Panc1 (cell line): ENCODE measurements around the gene PDZD8. TPM values are rescaled to one million over a fixed set of nuclear protein-coding genes. Genes with fewer than 3 reads are reported as not detected.

Experiments
- ATAC-seq: fragments of 200-7000 bp; cut with Tn5 transposase; 2 replicates; pipeline ENCODE4 v1.9.1; 2020; ENCODE audit warnings: mild to moderate bottlenecking, moderate library complexity
- BruUV-seq: library from RNA; stranded (reverse); fragments of 400-500 nt; replicated peaks from 2 replicates; lab custom pipeline; 2021; lab: Mats Ljungman, UMichigan
- CTCF ChIA-PET: fragments of 300-600 bp; sonication (Branson Sonifier 250); formaldehyde crosslinking; loops from one replicate; lab custom pipeline; 2022; ENCODE audit warnings: antibody characterized with exemption; lab: Charles Lee
- POLR2A ChIA-PET: fragments of 300-600 bp; sonication (Branson Sonifier 250); formaldehyde crosslinking; loops from one replicate; lab custom pipeline; 2022; ENCODE audit warnings: antibody characterized with exemption; lab: Charles Lee
- DNase-seq: peaks from one replicate; pipeline ENCODE4 v3.0.0-alpha.2; 2010; ENCODE audit warnings: low read depth, low spot score
- H3K27ac ChIP-seq: 2 replicates; pipeline ENCODE4 v1.5.1; 2011; ENCODE audit warnings: mild to moderate bottlenecking, low read length, inconsistent platforms
- H3K27me3 ChIP-seq: fragments of 200-500 bp; sonication (Bioruptor generic); 2 replicates; pipeline ENCODE4 v1.6.0; 2014; ENCODE audit warnings: low read length, inconsistent platforms; ENCODE audit not compliant: control insufficient read depth, insufficient read depth
- H3K36me3 ChIP-seq: fragments of 200-500 bp; sonication (Bioruptor generic); 2 replicates; pipeline ENCODE4 v1.5.1; 2014; ENCODE audit warnings: inconsistent platforms, mild to moderate bottlenecking, low read length, moderate library complexity; ENCODE audit not compliant: control insufficient read depth, insufficient read depth
- H3K4me1 ChIP-seq: 2 replicates; pipeline ENCODE4 v1.5.1; 2011; ENCODE audit warnings: inconsistent platforms, mild to moderate bottlenecking, low read length, moderate library complexity; ENCODE audit not compliant: control insufficient read depth, insufficient read depth
- H3K4me3 ChIP-seq, 2 experiments: 2 replicates each; pipeline ENCODE4 v1.5.1; 2011 to 2012; ENCODE audit warnings: low read depth in 2 of 2, low read length in 2 of 2, mild to moderate bottlenecking in 2 of 2, inconsistent platforms in 1 of 2, moderate library complexity in 1 of 2
- H3K9me3 ChIP-seq: fragments of 200-500 bp; sonication (Bioruptor generic); 2 replicates; pipeline ENCODE4 v1.5.1; 2014; ENCODE audit warnings: low read depth, mild to moderate bottlenecking, inconsistent platforms, low read length, moderate library complexity; ENCODE audit not compliant: control insufficient read depth, insufficient read depth
- POLR2AphosphoS5 ChIP-seq: IDR thresholded peaks from 2 replicates; pipeline ENCODE4 v1.6.1; 2012; ENCODE audit warnings: mild to moderate bottlenecking, low read depth, low read length, moderate library complexity
- SIN3A ChIP-seq: IDR thresholded peaks from 2 replicates; pipeline ENCODE4 v1.6.1; 2012; ENCODE audit warnings: low read depth, mild to moderate bottlenecking, low read length, moderate library complexity, borderline replicate concordance; ENCODE audit not compliant: insufficient read depth
- TCF7L2 ChIP-seq: IDR thresholded peaks from 2 replicates; pipeline ENCODE4 v1.6.1; 2011; ENCODE audit warnings: mild to moderate bottlenecking, low read depth, low read length, inconsistent platforms
- in situ Hi-C: cut with HindIII; loops from 2 replicates; pipeline ENCODE4 v1.10.0; 2016; ENCODE audit warnings: low sequenced_read_pairs, low pct_unique_long_range_greater_than_20kb
- intact Hi-C: fragments of 100-400 bp; cut with micrococcal nuclease; formaldehyde crosslinking; loops from one replicate; pipeline ENCODE4 v1.10.0; 2022; ENCODE audit not compliant: unreplicated experiment
- total RNA-seq: library from RNA; stranded (reverse); gene quantifications from one replicate; pipeline ENCODE4 v1.2.1, GENCODE V29; 2021; ENCODE audit not compliant: unreplicated experiment
- TF ChIP-seq, protein P1 (sequence below): fragments of 450-650 bp; IDR thresholded peaks from 2 replicates; pipeline ENCODE4 v1.5.1; 2017; ENCODE audit warnings: mild to moderate bottlenecking
- TF ChIP-seq, protein P2 (sequence below), 2 experiments: IDR thresholded peaks; 2 replicates each; pipeline ENCODE4 v1.6.1; 2011 to 2012; ENCODE audit warnings: low read depth in 2 of 2, control low read depth in 1 of 2, low read length in 1 of 2, mild to moderate bottlenecking in 1 of 2, moderate library complexity in 1 of 2; ENCODE audit not compliant: insufficient read depth in 1 of 2

The PDZD8 gene
- total RNA-seq, 1 experiment from 2014 or later = 44.7 TPM

DNA sequence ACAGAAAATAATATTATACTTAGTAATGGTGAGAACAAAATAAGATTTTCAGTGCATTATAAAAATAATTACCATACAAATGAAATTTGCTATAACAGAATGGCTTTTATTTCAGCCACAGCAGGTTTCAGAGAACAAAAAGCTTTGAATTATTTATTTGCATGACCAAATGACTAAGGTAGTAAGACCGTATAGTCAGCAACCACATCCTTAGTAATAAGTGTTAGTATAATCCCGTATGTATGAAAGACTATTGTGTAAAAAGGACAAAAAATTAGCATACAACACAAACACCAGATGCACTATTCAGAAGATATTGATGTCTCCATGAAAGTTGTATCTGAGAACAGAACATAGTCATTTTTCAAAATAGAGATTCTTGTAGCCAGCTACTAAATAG lies 12.2 kb downstream of the PDZD8 start:
- no TSS peak for BruUV-seq
- peaks cover 42% of the 10 kb centered on the region for H3K4me1 ChIP-seq
- H3K36me3 ChIP-seq = no peaks in the 10 kb centered on the region
- H3K9me3 ChIP-seq = no peaks in the 10 kb centered on the region
- ChIA-PET CTCF (no interaction called here), POLR2A (no interaction called here)
- ATAC-seq (peak; percentile 73; the same call in 1 of the 2 replicates), DNase-seq (peak; percentile 47)
- in situ Hi-C loops (no loop called here), intact Hi-C loops (no loop called here)
- H3K4me3 ChIP-seq = no peak overlapping the region
- no peaks in the 10 kb centered on the region for H3K27me3 ChIP-seq
- H3K27ac ChIP-seq = no peak overlapping the region
- TF ChIP-seq, protein P1, sequence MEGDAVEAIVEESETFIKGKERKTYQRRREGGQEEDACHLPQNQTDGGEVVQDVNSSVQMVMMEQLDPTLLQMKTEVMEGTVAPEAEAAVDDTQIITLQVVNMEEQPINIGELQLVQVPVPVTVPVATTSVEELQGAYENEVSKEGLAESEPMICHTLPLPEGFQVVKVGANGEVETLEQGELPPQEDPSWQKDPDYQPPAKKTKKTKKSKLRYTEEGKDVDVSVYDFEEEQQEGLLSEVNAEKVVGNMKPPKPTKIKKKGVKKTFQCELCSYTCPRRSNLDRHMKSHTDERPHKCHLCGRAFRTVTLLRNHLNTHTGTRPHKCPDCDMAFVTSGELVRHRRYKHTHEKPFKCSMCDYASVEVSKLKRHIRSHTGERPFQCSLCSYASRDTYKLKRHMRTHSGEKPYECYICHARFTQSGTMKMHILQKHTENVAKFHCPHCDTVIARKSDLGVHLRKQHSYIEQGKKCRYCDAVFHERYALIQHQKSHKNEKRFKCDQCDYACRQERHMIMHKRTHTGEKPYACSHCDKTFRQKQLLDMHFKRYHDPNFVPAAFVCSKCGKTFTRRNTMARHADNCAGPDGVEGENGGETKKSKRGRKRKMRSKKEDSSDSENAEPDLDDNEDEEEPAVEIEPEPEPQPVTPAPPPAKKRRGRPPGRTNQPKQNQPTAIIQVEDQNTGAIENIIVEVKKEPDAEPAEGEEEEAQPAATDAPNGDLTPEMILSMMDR = no peak
- TF ChIP-seq TCF7L2 = no peak
- no peak for TF ChIP-seq POLR2AphosphoS5
- TF ChIP-seq, protein P2, sequence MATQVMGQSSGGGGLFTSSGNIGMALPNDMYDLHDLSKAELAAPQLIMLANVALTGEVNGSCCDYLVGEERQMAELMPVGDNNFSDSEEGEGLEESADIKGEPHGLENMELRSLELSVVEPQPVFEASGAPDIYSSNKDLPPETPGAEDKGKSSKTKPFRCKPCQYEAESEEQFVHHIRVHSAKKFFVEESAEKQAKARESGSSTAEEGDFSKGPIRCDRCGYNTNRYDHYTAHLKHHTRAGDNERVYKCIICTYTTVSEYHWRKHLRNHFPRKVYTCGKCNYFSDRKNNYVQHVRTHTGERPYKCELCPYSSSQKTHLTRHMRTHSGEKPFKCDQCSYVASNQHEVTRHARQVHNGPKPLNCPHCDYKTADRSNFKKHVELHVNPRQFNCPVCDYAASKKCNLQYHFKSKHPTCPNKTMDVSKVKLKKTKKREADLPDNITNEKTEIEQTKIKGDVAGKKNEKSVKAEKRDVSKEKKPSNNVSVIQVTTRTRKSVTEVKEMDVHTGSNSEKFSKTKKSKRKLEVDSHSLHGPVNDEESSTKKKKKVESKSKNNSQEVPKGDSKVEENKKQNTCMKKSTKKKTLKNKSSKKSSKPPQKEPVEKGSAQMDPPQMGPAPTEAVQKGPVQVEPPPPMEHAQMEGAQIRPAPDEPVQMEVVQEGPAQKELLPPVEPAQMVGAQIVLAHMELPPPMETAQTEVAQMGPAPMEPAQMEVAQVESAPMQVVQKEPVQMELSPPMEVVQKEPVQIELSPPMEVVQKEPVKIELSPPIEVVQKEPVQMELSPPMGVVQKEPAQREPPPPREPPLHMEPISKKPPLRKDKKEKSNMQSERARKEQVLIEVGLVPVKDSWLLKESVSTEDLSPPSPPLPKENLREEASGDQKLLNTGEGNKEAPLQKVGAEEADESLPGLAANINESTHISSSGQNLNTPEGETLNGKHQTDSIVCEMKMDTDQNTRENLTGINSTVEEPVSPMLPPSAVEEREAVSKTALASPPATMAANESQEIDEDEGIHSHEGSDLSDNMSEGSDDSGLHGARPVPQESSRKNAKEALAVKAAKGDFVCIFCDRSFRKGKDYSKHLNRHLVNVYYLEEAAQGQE (IDR thresholded peaks at IDR 0.05; ENCODE audit: insufficient read depth in 1 of 2, low read depth in 2 of 2, low read length in 1 of 2) = no peak
- TF ChIP-seq SIN3A = no peak

DNA sequence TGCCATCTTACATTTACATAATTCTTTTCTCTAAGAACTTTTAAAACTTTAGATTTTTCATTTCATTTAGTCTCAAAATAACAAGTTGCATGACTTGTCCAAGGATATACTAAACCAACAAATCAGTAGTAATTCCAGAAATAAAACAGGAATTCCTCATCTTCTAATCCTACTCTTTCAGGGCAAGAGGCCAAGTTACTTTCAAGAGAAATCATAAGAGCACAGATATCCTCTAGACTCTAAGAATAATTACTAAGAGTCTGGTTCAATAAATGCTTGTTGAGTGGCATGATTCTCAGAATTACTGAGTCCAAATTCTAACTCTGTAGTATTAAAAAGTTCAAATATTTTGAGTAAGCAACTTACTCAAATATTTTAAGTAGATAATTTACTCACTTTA lies 12.9 kb downstream of the PDZD8 start:
- no peaks in the 10 kb centered on the region for H3K27me3 ChIP-seq
- TF ChIP-seq, protein P2 (IDR thresholded peaks at IDR 0.05; ENCODE audit: insufficient read depth in 1 of 2, low read depth in 2 of 2, low read length in 1 of 2) = no peak
- TF ChIP-seq TCF7L2 (no peak), SIN3A (no peak), POLR2AphosphoS5 (no peak)
- TF ChIP-seq, protein P1 = no peak
- peaks cover 37% of the 10 kb centered on the region for H3K4me1 ChIP-seq
- DNase-seq (no peak), ATAC-seq (no peak)
- no peak overlapping the region for H3K27ac ChIP-seq
- CTCF ChIA-PET = no interaction called here
- no TSS peak for BruUV-seq
- in situ Hi-C loops (no loop called here), intact Hi-C loops (no loop called here)
- no peaks in the 10 kb centered on the region for H3K36me3 ChIP-seq
- POLR2A ChIA-PET = no interaction called here
- H3K4me3 ChIP-seq = no peak overlapping the region
- no peaks in the 10 kb centered on the region for H3K9me3 ChIP-seq
